Loucy (cell line): ENCODE data around the gene BCL3.
"Not testable (repeated sequence)": the region's sequence is repeated elsewhere in the genome, so short reads cannot be mapped to it uniquely, and the experiment has no call there.

Experiments used
- H2AFZ ChIP-seq: fragments of 200-600 bp; sonication (generic); 2 replicates; pipeline ENCODE4 v1.6.0; 2016; ENCODE audit warnings: antibody characterized with exemption, mild to moderate bottlenecking, low read length, moderate library complexity
- H3F3A ChIP-seq: fragments of 200-600 bp; 2 replicates; pipeline ENCODE4 v1.6.0; 2016; ENCODE audit warnings: antibody characterized with exemption, low read depth, mild to moderate bottlenecking
- H3K27me3 ChIP-seq: fragments of 200-600 bp; sonication (generic); 2 replicates; pipeline ENCODE4 v1.6.1; 2014; ENCODE audit warnings: low read length, mild to moderate bottlenecking; ENCODE audit not compliant: insufficient read depth, poor library complexity, severe bottlenecking
- H3K36me3 ChIP-seq: fragments of 200-600 bp; sonication (generic); 2 replicates; pipeline ENCODE4 v1.6.1; 2016; ENCODE audit warnings: low read length; ENCODE audit not compliant: insufficient read depth
- H3K4me1 ChIP-seq: fragments of 200-600 bp; sonication (generic); 2 replicates; pipeline ENCODE4 v1.5.1; 2014; ENCODE audit warnings: low read length, mild to moderate bottlenecking; ENCODE audit not compliant: insufficient read depth, poor library complexity, severe bottlenecking
- H3K4me2 ChIP-seq: fragments of 200-600 bp; sonication (generic); 2 replicates; pipeline ENCODE4 v1.6.0; 2014; ENCODE audit warnings: antibody characterized with exemption, low read length, low read depth, mild to moderate bottlenecking; ENCODE audit not compliant: poor library complexity, severe bottlenecking
- H3K4me3 ChIP-seq: fragments of 200-600 bp; sonication (generic); 2 replicates; pipeline ENCODE4 v1.5.1; 2014; ENCODE audit warnings: low read length, mild to moderate bottlenecking, mixed read lengths; ENCODE audit not compliant: poor library complexity, severe bottlenecking
- H3K79me2 ChIP-seq: fragments of 200-600 bp; sonication (generic); 2 replicates; pipeline ENCODE4 v1.6.1; 2014; ENCODE audit warnings: low read length; ENCODE audit not compliant: insufficient read depth
- H3K9ac ChIP-seq: fragments of 200-600 bp; sonication (generic); 2 replicates; pipeline ENCODE4 v1.6.0; 2014; ENCODE audit warnings: mild to moderate bottlenecking, low read depth, low read length, moderate library complexity; ENCODE audit not compliant: poor library complexity, severe bottlenecking
- H3K9me2 ChIP-seq: fragments of 200-600 bp; sonication (generic); replicated peaks from 2 replicates; pipeline ENCODE4 v1.6.1; 2016; ENCODE audit warnings: low read depth, low read length, mixed read lengths
- H3K9me3 ChIP-seq: fragments of 200-600 bp; sonication (generic); 2 replicates; pipeline ENCODE4 v1.6.1; 2014; ENCODE audit warnings: mild to moderate bottlenecking, antibody characterized with exemption, low read length, low read depth; ENCODE audit not compliant: insufficient read depth
- H4K20me1 ChIP-seq: fragments of 200-600 bp; sonication (generic); 2 replicates; pipeline ENCODE4 v1.6.0; 2014; ENCODE audit warnings: antibody characterized with exemption, low read length, mild to moderate bottlenecking; ENCODE audit not compliant: insufficient read depth, poor library complexity, severe bottlenecking
- CTCF ChIP-seq: fragments of 200-600 bp; sonication (generic); conservative IDR thresholded peaks from 2 replicates; pipeline ENCODE4 v1.5.1; 2014; ENCODE audit warnings: mild to moderate bottlenecking, antibody characterized with exemption, low read length
- EZH2phosphoT487 ChIP-seq: fragments of 200-600 bp; IDR thresholded peaks from 2 replicates; pipeline ENCODE4 v1.6.1; 2018; ENCODE audit warnings: antibody characterized with exemption, mild to moderate bottlenecking, moderate library complexity, borderline replicate concordance

The BCL3 gene

GRCh38 chr19:44767295-44768180 lies 19.0 kb downstream of the BCL3 start:
- Histone ChIP-seq H3K9me2 (no peaks in the 10 kb centered on the region), H3K4me3 (no peak overlapping the region), H3K9me3 (no peaks in the 10 kb centered on the region), H3K4me1 (peaks cover 16% of the 10 kb centered on the region), H3F3A (no peaks in the 10 kb centered on the region), H3K36me3 (no peaks in the 10 kb centered on the region), H3K4me2 (no peak overlapping the region), H3K79me2 (no peaks in the 10 kb centered on the region), H4K20me1 (no peaks in the 10 kb centered on the region), H2AFZ (no peak overlapping the region), H3K9ac (no peak overlapping the region), H3K27me3 (no peaks in the 10 kb centered on the region)
- TF ChIP-seq CTCF (no peak), EZH2phosphoT487 (no peak)

- Histone ChIP-seq H3K4me1 (peaks cover 6% of the 10 kb centered on the region), H3K4me3 (peak overlapping the region; percentile 59), H3K36me3 (no peaks in the 10 kb centered on the region), H3F3A (no peaks in the 10 kb centered on the region), H4K20me1 (no peaks in the 10 kb centered on the region), H3K9ac (peak overlapping the region; percentile 67), H3K4me2 (peak overlapping the region; percentile 68), H3K27me3 (no peaks in the 10 kb centered on the region), H3K79me2 (no peaks in the 10 kb centered on the region), H3K9me3 (no peaks in the 10 kb centered on the region), H3K9me2 (no peaks in the 10 kb centered on the region), H2AFZ (peak overlapping the region; percentile 90)
- TF ChIP-seq CTCF (peak; percentile 85), EZH2phosphoT487 (no peak)
Measured at GRCh38 chr19:44770550-44771257, 22.2 kb downstream of the BCL3 start.

GRCh38 chr19:44772144-44772543 lies 23.6 kb downstream of the BCL3 start:
- not testable (repeated sequence) for H3K9me3 ChIP-seq, H2AFZ ChIP-seq, H3K9ac ChIP-seq, H3F3A ChIP-seq, H3K36me3 ChIP-seq, H3K27me3 ChIP-seq, H4K20me1 ChIP-seq, H3K4me2 ChIP-seq, H3K9me2 ChIP-seq, H3K79me2 ChIP-seq, H3K4me1 ChIP-seq, H3K4me3 ChIP-seq
